Neuronal stem cell (in vitro differentiated cells): ENCODE measurements around the gene PRKRA.

Experiments used
- DNase-seq: peaks from one replicate; pipeline ENCODE4 v3.0.0-alpha.2; 2013; ENCODE audit warnings: low spot score
- H2AFZ ChIP-seq: one replicate; pipeline ENCODE4 v1.6.1; 2013; ENCODE audit warnings: mild to moderate bottlenecking, low read length, inconsistent platforms
- H2AK5ac ChIP-seq: 2 replicates; pipeline ENCODE4 v1.6.1; 2013; ENCODE audit warnings: low read depth, mild to moderate bottlenecking, inconsistent platforms, low read length, moderate library complexity, mixed read lengths
- H2BK120ac ChIP-seq: 2 replicates; pipeline ENCODE4 v1.6.1; 2013; ENCODE audit warnings: low read depth, mild to moderate bottlenecking, inconsistent platforms, low read length, moderate library complexity, mixed read lengths
- H2BK12ac ChIP-seq: one replicate; pipeline ENCODE4 v1.6.1; 2013; ENCODE audit warnings: low read length, inconsistent platforms
- H2BK15ac ChIP-seq: 2 replicates; pipeline ENCODE4 v1.6.1; 2013; ENCODE audit warnings: mild to moderate bottlenecking, low read length, inconsistent platforms, mixed read lengths
- H2BK5ac ChIP-seq: one replicate; pipeline ENCODE4 v1.6.1; 2013; ENCODE audit warnings: inconsistent platforms, mild to moderate bottlenecking, low read length, moderate library complexity
- H3K14ac ChIP-seq: one replicate; pipeline ENCODE4 v1.6.1; 2013; ENCODE audit warnings: low read length, inconsistent platforms
- H3K18ac ChIP-seq: 2 replicates; pipeline ENCODE4 v1.6.1; 2013; ENCODE audit warnings: low read length, inconsistent platforms
- H3K23ac ChIP-seq: 2 replicates; pipeline ENCODE4 v1.6.1; 2013; ENCODE audit warnings: low read depth, mild to moderate bottlenecking, mixed read lengths, low read length, inconsistent platforms; ENCODE audit not compliant: poor library complexity
- H3K27ac ChIP-seq: replicated peaks from 3 replicates; pipeline ENCODE4 v1.5.1; 2013; ENCODE audit warnings: low read length, inconsistent platforms
- H3K27me3 ChIP-seq, 3 experiments: 2 replicates each; pipeline ENCODE4 v1.6.1; 2013; ENCODE audit warnings: low read length in 3 of 3, mild to moderate bottlenecking in 2 of 3, inconsistent platforms in 1 of 3, low read depth in 1 of 3, mixed read lengths in 1 of 3, moderate library complexity in 1 of 3; ENCODE audit not compliant: control insufficient read depth in 3 of 3, insufficient read depth in 3 of 3
- H3K36me3 ChIP-seq, 2 donors: replicated peaks in 1 of 2; 2 replicates each; pipeline ENCODE4 v1.6.1; 2013; ENCODE audit warnings: low read length in 2 of 2; ENCODE audit not compliant: control insufficient read depth in 2 of 2, insufficient read depth in 2 of 2
- H3K4ac ChIP-seq: 2 replicates; pipeline ENCODE4 v1.6.1; 2013; ENCODE audit warnings: inconsistent platforms, mild to moderate bottlenecking, low read length, moderate library complexity
- H3K4me1 ChIP-seq, 2 donors: 1 replicate in 1 of 2; 2 replicates in 1 of 2; pipeline ENCODE4 v1.6.1; 2013; ENCODE audit warnings: low read length in 2 of 2, low read depth in 1 of 2; ENCODE audit not compliant: control insufficient read depth in 2 of 2, insufficient read depth in 1 of 2
- H3K4me2 ChIP-seq: one replicate; pipeline ENCODE4 v1.6.1; 2013; ENCODE audit warnings: mild to moderate bottlenecking, low read length, inconsistent platforms; ENCODE audit not compliant: insufficient read depth, poor library complexity, severe bottlenecking
- H3K4me3 ChIP-seq, 2 donors: 2 replicates each; pipeline ENCODE4 v1.5.1; 2013; ENCODE audit warnings: low read length in 2 of 2, mild to moderate bottlenecking in 2 of 2, inconsistent platforms in 1 of 2, moderate library complexity in 1 of 2
- H3K79me1 ChIP-seq: one replicate; pipeline ENCODE4 v1.6.1; 2013; ENCODE audit warnings: low read depth, mild to moderate bottlenecking, inconsistent platforms, low read length, moderate library complexity
- H3K9ac ChIP-seq: one replicate; pipeline ENCODE4 v1.6.1; 2013; ENCODE audit warnings: mild to moderate bottlenecking, low read depth, low read length, inconsistent platforms; ENCODE audit not compliant: poor library complexity
- H3K9me3 ChIP-seq, 2 donors: replicated peaks in 1 of 2; 2 replicates each; pipeline versions ENCODE3 to v1.6.1; 2013; ENCODE audit warnings: low read length in 2 of 2, mild to moderate bottlenecking in 2 of 2, inconsistent platforms in 1 of 2, low read depth in 1 of 2, mixed read lengths in 1 of 2, moderate library complexity in 1 of 2; ENCODE audit not compliant: control insufficient read depth in 2 of 2, insufficient read depth in 1 of 2
- H4K8ac ChIP-seq: one replicate; pipeline ENCODE4 v1.6.1; 2013; ENCODE audit warnings: low read depth, mild to moderate bottlenecking, inconsistent platforms, low read length, moderate library complexity
- H4K91ac ChIP-seq: one replicate; pipeline ENCODE4 v1.6.1; 2013; ENCODE audit warnings: low read length, low read depth, mild to moderate bottlenecking, inconsistent platforms; ENCODE audit not compliant: poor library complexity
- WGBS, 2 donors: extraction: QIAGEN DNeasy Blood & Tissue Kit; methylation state at CpG; one replicate each; pipeline ENCODE4 v1.1.7; 2013; ENCODE audit warnings: missing lambda C conversion rate in 2 of 2, mixed read lengths in 1 of 2; ENCODE audit not compliant: insufficient read length in 2 of 2, insufficient replicate concordance in 1 of 2; ENCODE audit errors: extremely low coverage in 2 of 2; 5-methylcytosine and 5-hydroxymethylcytosine counted together

Gene PRKRA

GRCh38 chr2:178395295-178395694, 55.7 kb downstream of the PRKRA start:
- no CpG with 5 or more reads among the region's 2 CpGs for WGBS, 2 donors
- Histone ChIP-seq H3K4me2 (no peak overlapping the region), H2BK5ac (no peak overlapping the region), H2AFZ (no peak overlapping the region), H3K27ac (no peak overlapping the region), H3K4me3 (no peak overlapping the region), H2BK15ac (no peak overlapping the region), H3K79me1 (no peaks in the 10 kb centered on the region), H3K18ac (no peak overlapping the region), H2BK120ac (no peak overlapping the region), H4K91ac (no peak overlapping the region), H3K4me1 (no peaks in the 10 kb centered on the region), H3K4ac (no peak overlapping the region), H3K23ac (no peak overlapping the region), H3K36me3 (peaks cover 0 to 5% of the 10 kb centered on the region in 2 donors), H3K9ac (no peak overlapping the region), H2BK12ac (no peak overlapping the region), H2AK5ac (no peak overlapping the region), H3K9me3 (no peaks in the 10 kb centered on the region), H3K27me3 (no peaks in the 10 kb centered on the region), H3K14ac (no peak overlapping the region), H4K8ac (no peak overlapping the region)
- DNase-seq = no peak

GRCh38 chr2:178394859-178395258, 56.1 kb downstream of the PRKRA start:
- Histone ChIP-seq H3K14ac (no peak overlapping the region), H4K8ac (no peak overlapping the region), H3K36me3 (peaks cover 0 to 5% of the 10 kb centered on the region in 2 donors)

GRCh38 chr2:178392215-178392614, 58.8 kb downstream of the PRKRA start:
- H4K8ac ChIP-seq = no peak overlapping the region
- H3K4me1 ChIP-seq = no peaks in the 10 kb centered on the region
- no peaks in the 10 kb centered on the region for H3K27me3 ChIP-seq
- H3K27ac ChIP-seq = no peak overlapping the region
- no peak overlapping the region for H3K18ac ChIP-seq
- no peak overlapping the region for H4K91ac ChIP-seq
- no peak overlapping the region for H2BK12ac ChIP-seq
- no peak overlapping the region for H2AFZ ChIP-seq
- WGBS, 2 donors = no CpG with 5 or more reads among the region's 3 CpGs
- DNase-seq = no peak
- H3K9me3 ChIP-seq = no peaks in the 10 kb centered on the region
- H2AK5ac ChIP-seq = no peak overlapping the region
- H3K4me3 ChIP-seq = no peak overlapping the region
- no peak overlapping the region for H2BK120ac ChIP-seq
- no peak overlapping the region for H3K4ac ChIP-seq
- H3K4me2 ChIP-seq = no peak overlapping the region
- H3K23ac ChIP-seq = no peak overlapping the region
- H3K79me1 ChIP-seq = no peaks in the 10 kb centered on the region
- no peak overlapping the region for H2BK15ac ChIP-seq
- H3K36me3 ChIP-seq = peaks cover 0 to 8% of the 10 kb centered on the region in 2 donors
- no peak overlapping the region for H2BK5ac ChIP-seq
- H3K14ac ChIP-seq = no peak overlapping the region
- no peak overlapping the region for H3K9ac ChIP-seq

More at GRCh38 chr2:178394859-178395258, 56.1 kb downstream of the PRKRA start:
- H3K4me1 ChIP-seq = no peaks in the 10 kb centered on the region
- no peak overlapping the region for H3K4ac ChIP-seq
- H3K4me3 ChIP-seq = no peak overlapping the region
- H4K91ac ChIP-seq = no peak overlapping the region
- H3K23ac ChIP-seq = no peak overlapping the region
- no peak overlapping the region for H2AFZ ChIP-seq
- H3K27me3 ChIP-seq = no peaks in the 10 kb centered on the region
- no peak overlapping the region for H2BK12ac ChIP-seq
- no peak overlapping the region for H3K18ac ChIP-seq
- no peak overlapping the region for H2BK120ac ChIP-seq
- H3K9ac ChIP-seq = no peak overlapping the region
- no peak overlapping the region for H3K4me2 ChIP-seq
- H2BK15ac ChIP-seq = no peak overlapping the region
- no peak overlapping the region for H3K27ac ChIP-seq
- no peaks in the 10 kb centered on the region for H3K9me3 ChIP-seq
- no peak for DNase-seq
- H3K79me1 ChIP-seq = no peaks in the 10 kb centered on the region
- no peak overlapping the region for H2BK5ac ChIP-seq
- H2AK5ac ChIP-seq = no peak overlapping the region

- Histone ChIP-seq H2BK5ac (no peak overlapping the region), H3K4me1 (no peaks in the 10 kb centered on the region), H3K4me3 (no peak overlapping the region), H3K27me3 (no peaks in the 10 kb centered on the region), H3K4me2 (no peak overlapping the region), H3K9me3 (no peaks in the 10 kb centered on the region), H3K18ac (no peak overlapping the region), H2BK12ac (no peak overlapping the region), H3K23ac (no peak overlapping the region), H3K79me1 (no peaks in the 10 kb centered on the region), H4K8ac (no peak overlapping the region), H2BK15ac (no peak overlapping the region), H2AFZ (no peak overlapping the region), H3K27ac (no peak overlapping the region), H3K4ac (no peak overlapping the region), H2BK120ac (no peak overlapping the region), H4K91ac (no peak overlapping the region), H3K14ac (no peak overlapping the region), H2AK5ac (no peak overlapping the region), H3K36me3 (peaks cover 0 to 8% of the 10 kb centered on the region in 2 donors), H3K9ac (no peak overlapping the region)
- WGBS, 2 donors = no CpG with 5 or more reads among the region's 4 CpGs
- DNase-seq = no peak
Observed at GRCh38 chr2:178391701-178392100, 59.3 kb downstream of the PRKRA start.
